OCI-LY3 (cell line): ENCODE results near the gene CCNI.

ENCODE experiments used
- H2AFZ ChIP-seq: fragments of 200-600, 300-600 bp; shearing (Covaris generic); 2 replicates; pipeline ENCODE4 v1.6.0; 2014; ENCODE audit warnings: antibody characterized with exemption, low read depth, low read length
- H3K27ac ChIP-seq: fragments of 200-600, 300-600 bp; sonication (generic); 2 replicates; pipeline ENCODE4 v1.5.1; 2014; ENCODE audit warnings: mild to moderate bottlenecking, low read length, moderate library complexity, mixed read lengths
- H3K27me3 ChIP-seq: fragments of 200-600, 300-600 bp; sonication (generic); 2 replicates; pipeline ENCODE4 v1.6.1; 2014; ENCODE audit warnings: low read depth, low read length, mixed read lengths
- H3K36me3 ChIP-seq: fragments of 200-600, 300-600 bp; sonication (generic); replicated peaks from 2 replicates; pipeline ENCODE3; 2014; ENCODE audit warnings: low read depth, low read length, mixed read lengths
- H3K4me1 ChIP-seq: fragments of 300-600, 200-600 bp; sonication (generic); 2 replicates; pipeline ENCODE4 v1.6.1; 2014; ENCODE audit warnings: low read length, mixed read lengths
- H3K4me2 ChIP-seq: fragments of 200-600, 300-600 bp; sonication (generic); 2 replicates; pipeline ENCODE4 v1.6.1; 2014; ENCODE audit warnings: low read length, mixed read lengths
- H3K4me3 ChIP-seq: fragments of 300-600, 200-600 bp; sonication (generic); 2 replicates; pipeline ENCODE4 v1.5.1; 2014; ENCODE audit warnings: antibody characterized with exemption, mild to moderate bottlenecking, low read length, moderate library complexity
- H3K79me2 ChIP-seq: fragments of 300-600, 200-600 bp; shearing (Covaris generic); 2 replicates; pipeline ENCODE4 v1.6.1; 2014; ENCODE audit warnings: mild to moderate bottlenecking, low read length, mixed read lengths
- H3K9ac ChIP-seq: fragments of 300-600, 200-600 bp; shearing (Covaris generic); 2 replicates; pipeline ENCODE4 v1.6.0; 2014; ENCODE audit warnings: mild to moderate bottlenecking, low read length, moderate library complexity
- H3K9me3 ChIP-seq: fragments of 200-600, 300-600 bp; shearing (Covaris generic); 2 replicates; pipeline ENCODE4 v1.6.1; 2014; ENCODE audit warnings: low read length, mixed read lengths; ENCODE audit not compliant: insufficient read depth
- H4K20me1 ChIP-seq: fragments of 200-600, 300-600 bp; sonication (generic); 2 replicates; pipeline ENCODE4 v1.6.1; 2016; ENCODE audit warnings: low read length, mixed read lengths; ENCODE audit not compliant: insufficient read depth
- CTCF ChIP-seq: fragments of 200-600, 300-600 bp; sonication (generic); IDR thresholded peaks from 2 replicates; pipeline ENCODE4 v1.5.1; 2014; ENCODE audit warnings: antibody characterized with exemption, low read length, low read depth
- EZH2phosphoT487 ChIP-seq: fragments of 200-600 bp; shearing (Covaris generic); IDR thresholded peaks from 2 replicates; pipeline ENCODE4 v1.6.1; 2018; ENCODE audit warnings: antibody characterized with exemption, mixed run types, low read depth

The CCNI gene

GRCh38 chr4:77062856-77063255 lies 12.9 kb downstream of the CCNI start:
- H3K36me3 ChIP-seq: peaks cover 47% of the 10 kb centered on the region

DNA sequence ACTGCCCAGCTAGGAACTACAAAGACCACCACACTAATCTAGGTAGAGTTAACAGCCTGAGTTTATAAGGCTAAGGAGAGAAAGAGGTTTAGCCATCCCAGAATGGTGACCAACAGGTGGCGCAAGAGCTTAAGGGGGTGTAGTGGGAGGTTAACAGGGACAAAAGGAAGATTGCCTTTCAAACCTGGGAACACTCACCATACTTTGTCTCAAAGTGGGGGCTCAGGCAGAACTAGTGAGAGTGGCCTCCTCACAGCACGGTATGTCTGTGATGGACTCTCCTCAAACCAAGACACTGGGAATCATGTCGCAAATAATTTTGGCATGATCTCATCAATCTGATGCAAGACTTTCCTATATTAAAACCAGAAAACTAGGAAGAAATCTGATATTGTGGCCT lies 23.4 kb downstream of the CCNI start:
- Histone ChIP-seq H3K9me3 (no peaks in the 10 kb centered on the region), H3K27ac (no peak overlapping the region), H3K4me3 (no peak overlapping the region), H3K36me3 (peaks cover 61% of the 10 kb centered on the region), H3K4me2 (no peak overlapping the region), H3K4me1 (no peaks in the 10 kb centered on the region), H3K27me3 (no peaks in the 10 kb centered on the region), H4K20me1 (no peaks in the 10 kb centered on the region), H2AFZ (no peak overlapping the region), H3K9ac (no peak overlapping the region), H3K79me2 (no peaks in the 10 kb centered on the region)
- TF ChIP-seq CTCF (peak; percentile 70), EZH2phosphoT487 (no peak)

More at GRCh38 chr4:77062856-77063255, 12.9 kb downstream of the CCNI start:
- TF ChIP-seq CTCF (no peak), EZH2phosphoT487 (no peak)
- Histone ChIP-seq H3K27ac (no peak overlapping the region), H3K9ac (no peak overlapping the region), H3K4me2 (no peak overlapping the region), H2AFZ (no peak overlapping the region), H3K9me3 (no peaks in the 10 kb centered on the region), H3K79me2 (peaks cover 59% of the 10 kb centered on the region), H3K27me3 (no peaks in the 10 kb centered on the region), H3K4me1 (no peaks in the 10 kb centered on the region), H3K4me3 (no peak overlapping the region), H4K20me1 (peaks cover 34% of the 10 kb centered on the region)

DNA sequence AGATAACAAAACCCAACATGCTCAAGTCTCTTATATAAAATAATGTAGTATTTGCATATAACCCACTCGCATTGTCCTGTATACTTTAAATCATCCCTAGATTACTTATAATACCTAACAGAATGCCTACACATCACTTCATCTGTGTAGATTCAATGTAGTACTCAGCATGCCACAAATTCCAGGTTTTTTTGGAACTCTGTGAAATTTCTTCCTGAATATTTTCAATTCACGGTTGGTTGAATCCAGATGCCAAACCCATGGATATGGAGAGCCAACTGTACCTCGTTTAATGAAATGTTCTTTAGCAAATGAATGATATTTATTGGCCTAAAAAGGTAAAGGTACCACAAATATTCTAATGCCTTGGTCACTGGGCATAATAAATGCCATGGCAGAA lies 24.8 kb downstream of the CCNI start:
- H3K4me2 ChIP-seq: no peak overlapping the region
- TF ChIP-seq EZH2phosphoT487 (no peak), CTCF (no peak)
- no peaks in the 10 kb centered on the region for H3K9me3 ChIP-seq
- no peaks in the 10 kb centered on the region for H4K20me1 ChIP-seq
- H3K27me3 ChIP-seq: no peaks in the 10 kb centered on the region
- H3K4me1 ChIP-seq: no peaks in the 10 kb centered on the region
- no peak overlapping the region for H3K27ac ChIP-seq
- peaks cover 68% of the 10 kb centered on the region for H3K36me3 ChIP-seq
- H3K4me3 ChIP-seq: no peak overlapping the region
- H2AFZ ChIP-seq: no peak overlapping the region
- H3K9ac ChIP-seq: no peak overlapping the region
- no peaks in the 10 kb centered on the region for H3K79me2 ChIP-seq

GRCh38 chr4:77047037-77047436 lies 28.8 kb downstream of the CCNI start:
- Histone ChIP-seq H3K9ac (no peak overlapping the region), H4K20me1 (no peaks in the 10 kb centered on the region; the same call in 1 of the 2 replicates)
- TF ChIP-seq CTCF: 0 out of 2 replicates have a peak, but pooled peaks have one; percentile 8
- TF ChIP-seq EZH2phosphoT487: no peak

More at GRCh38 chr4:77047037-77047436, 28.8 kb downstream of the CCNI start:
- Histone ChIP-seq H2AFZ (no peak overlapping the region), H3K4me2 (no peak overlapping the region), H3K27ac (no peak overlapping the region), H3K9me3 (no peaks in the 10 kb centered on the region), H3K36me3 (peaks cover 49% of the 10 kb centered on the region), H3K4me1 (no peaks in the 10 kb centered on the region), H3K79me2 (no peaks in the 10 kb centered on the region), H3K4me3 (no peak overlapping the region), H3K27me3 (no peaks in the 10 kb centered on the region)
